A673 (cell line): ENCODE data around the gene ARHGAP45. TPM values are rescaled to one million over a fixed set of nuclear protein-coding genes. Genes with fewer than 3 reads are reported as not detected.
A peak's percentile ranks its signal among the peaks of the same experiment; 100 is the strongest.

Source experiments
- BruUV-seq: library from RNA; stranded (reverse); fragments of 400-500 nt; replicated peaks from 2 replicates; lab custom pipeline; 2021; lab: Mats Ljungman, UMichigan
- CTCF ChIA-PET: fragments of 300-600 bp; sonication (Branson Sonifier 250); formaldehyde crosslinking; loops from one replicate; lab custom pipeline; 2022; ENCODE audit warnings: antibody characterized with exemption; lab: Charles Lee
- POLR2A ChIA-PET: fragments of 300-600 bp; sonication (Branson Sonifier 250); formaldehyde crosslinking; loops from one replicate; lab custom pipeline; 2022; ENCODE audit warnings: antibody characterized with exemption; ENCODE audit not compliant: low non-redundant PET; lab: Charles Lee
- DNase-seq: peaks from one replicate; pipeline ENCODE4 v3.0.0-alpha.2; 2015; ENCODE audit warnings: low spot score
- H3K27ac ChIP-seq: fragments of 200-600 bp; sonication (generic); 2 replicates; pipeline ENCODE4 v1.5.1; 2016; ENCODE audit warnings: mixed run types, low read depth, mild to moderate bottlenecking, mixed read lengths, antibody characterized with exemption, low read length; ENCODE audit not compliant: poor library complexity, severe bottlenecking
- H3K27me3 ChIP-seq: fragments of 200-600 bp; sonication (generic); replicated peaks from 2 replicates; pipeline ENCODE4 v1.6.1; 2017; ENCODE audit warnings: mixed run types, low read depth, mild to moderate bottlenecking, mixed read lengths, antibody characterized with exemption, low read length; ENCODE audit not compliant: insufficient read depth, poor library complexity
- H3K36me3 ChIP-seq: fragments of 200-600 bp; sonication (generic); 2 replicates; pipeline ENCODE4 v1.6.1; 2016; ENCODE audit warnings: mixed run types, mild to moderate bottlenecking, mixed read lengths, antibody characterized with exemption, low read length; ENCODE audit not compliant: insufficient read depth, poor library complexity, severe bottlenecking
- H3K4me1 ChIP-seq: fragments of 200-600 bp; sonication (generic); 2 replicates; pipeline ENCODE4 v1.6.1; 2017; ENCODE audit warnings: mixed run types, mild to moderate bottlenecking, mixed read lengths, antibody characterized with exemption, low read length; ENCODE audit not compliant: insufficient read depth, poor library complexity, severe bottlenecking
- H3K4me3 ChIP-seq: fragments of 200-600 bp; sonication (generic); 2 replicates; pipeline ENCODE4 v1.5.1; 2016; ENCODE audit warnings: low read depth, mixed run types, mild to moderate bottlenecking, mixed read lengths, low read length; ENCODE audit not compliant: poor library complexity, severe bottlenecking
- H3K9me3 ChIP-seq: fragments of 200-600 bp; sonication (generic); 2 replicates; pipeline ENCODE4 v1.6.1; 2016; ENCODE audit warnings: mixed run types, low read depth, mild to moderate bottlenecking, mixed read lengths, antibody characterized with exemption, low read length; ENCODE audit not compliant: poor library complexity, severe bottlenecking
- CTCF ChIP-seq: fragments of 300-800, 200-600 bp; sonication (generic); conservative IDR thresholded peaks from 2 replicates; pipeline ENCODE4 v1.5.1; 2017; ENCODE audit warnings: low read depth, mild to moderate bottlenecking, antibody characterized with exemption, low read length, moderate library complexity, mixed read lengths
- EZH2 ChIP-seq: fragments of 200-600 bp; sonication (generic); IDR thresholded peaks from 2 replicates; pipeline ENCODE4 v1.6.1; 2017; ENCODE audit warnings: borderline replicate concordance, low read depth, mild to moderate bottlenecking, mixed read lengths, antibody characterized with exemption, low read length; ENCODE audit not compliant: poor library complexity, severe bottlenecking
- intact Hi-C: fragments of 100-400 bp; cut with micrococcal nuclease; formaldehyde crosslinking; loops from one replicate; pipeline ENCODE4 v1.10.0; 2022; ENCODE audit not compliant: unreplicated experiment
- total RNA-seq: library from RNA; stranded (reverse); gene quantifications from 2 replicates; pipeline ENCODE4 v1.2.3, GENCODE V29; 2021

The ARHGAP45 gene
- total RNA-seq, 1 experiment from 2014 or later = 3.2 TPM

GRCh38 chr19:1032264-1032867, 34.6 kb upstream of the ARHGAP45 start:
- no TSS peak for BruUV-seq
- POLR2A ChIA-PET = no interaction called here
- intact Hi-C loops = no loop called here

GRCh38 chr19:1035998-1036621, 30.9 kb upstream of the ARHGAP45 start:
- peaks cover 7% of the 10 kb centered on the region for H3K4me1 ChIP-seq
- no peak for DNase-seq
- CTCF ChIA-PET = interaction anchor here (0.6 kb wide), 1 partner anchor 288 kb away, joined by 3 read pairs; no protein-coding TSS in a partner anchor
- H3K27me3 ChIP-seq = no peaks in the 10 kb centered on the region
- no peak for TF ChIP-seq CTCF
- TF ChIP-seq EZH2 = no peak
- H3K36me3 ChIP-seq = peaks cover 26% of the 10 kb centered on the region
- no peak overlapping the region for H3K4me3 ChIP-seq
- intact Hi-C loops = no loop called here
- BruUV-seq = no TSS peak
- POLR2A ChIA-PET = no interaction called here
- no peaks in the 10 kb centered on the region for H3K9me3 ChIP-seq
- no peak overlapping the region for H3K27ac ChIP-seq

More at GRCh38 chr19:1032264-1032867, 34.6 kb upstream of the ARHGAP45 start:
- CTCF ChIA-PET = no interaction called here
- Histone ChIP-seq H3K27ac (no peak overlapping the region), H3K27me3 (no peaks in the 10 kb centered on the region), H3K9me3 (no peaks in the 10 kb centered on the region), H3K4me1 (no peaks in the 10 kb centered on the region), H3K36me3 (peaks cover 23% of the 10 kb centered on the region), H3K4me3 (no peak overlapping the region)
- TF ChIP-seq EZH2 = no peak
- DNase-seq = no peak

GRCh38 chr19:1037621-1038064, 29.3 kb upstream of the ARHGAP45 start:
- Histone ChIP-seq H3K4me3 (no peak overlapping the region), H3K27ac (peak overlapping the region; percentile 5), H3K9me3 (no peaks in the 10 kb centered on the region), H3K27me3 (no peaks in the 10 kb centered on the region), H3K4me1 (peaks cover 21% of the 10 kb centered on the region), H3K36me3 (peaks cover 18% of the 10 kb centered on the region)
- intact Hi-C loops = no loop called here
- DNase-seq = no peak
- TF ChIP-seq CTCF = no peak
- no peak for TF ChIP-seq EZH2
- no TSS peak for BruUV-seq
- ChIA-PET POLR2A (no interaction called here), CTCF (no interaction called here)
